Endometrial microvascular endothelial cells (primary cell): Measurements from ENCODE around the gene HEPACAM. TPM values are rescaled to one million over a fixed set of nuclear protein-coding genes. Genes with fewer than 3 reads are reported as not detected.
"Not testable (repeated sequence)": the region's sequence is repeated elsewhere in the genome, so short reads cannot be mapped to it uniquely, and the experiment has no call there.

ENCODE experiments used
- in situ Hi-C: cut with HindIII; loops from 2 replicates; pipeline ENCODE4 v1.10.0; 2017; ENCODE audit warnings: low sequenced_read_pairs, low pct_unique_long_range_greater_than_20kb; ENCODE audit errors: inconsistent ontology term
- total RNA-seq: library from RNA; depleted of rRNA; stranded (reverse); fragments of >200 nt; gene quantifications from one replicate; pipeline ENCODE4 v1.2.3, GENCODE V29; 2015; ENCODE audit errors: inconsistent ontology term

HEPACAM gene, protein sequence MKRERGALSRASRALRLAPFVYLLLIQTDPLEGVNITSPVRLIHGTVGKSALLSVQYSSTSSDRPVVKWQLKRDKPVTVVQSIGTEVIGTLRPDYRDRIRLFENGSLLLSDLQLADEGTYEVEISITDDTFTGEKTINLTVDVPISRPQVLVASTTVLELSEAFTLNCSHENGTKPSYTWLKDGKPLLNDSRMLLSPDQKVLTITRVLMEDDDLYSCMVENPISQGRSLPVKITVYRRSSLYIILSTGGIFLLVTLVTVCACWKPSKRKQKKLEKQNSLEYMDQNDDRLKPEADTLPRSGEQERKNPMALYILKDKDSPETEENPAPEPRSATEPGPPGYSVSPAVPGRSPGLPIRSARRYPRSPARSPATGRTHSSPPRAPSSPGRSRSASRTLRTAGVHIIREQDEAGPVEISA
- total RNA-seq, result not detected

- in situ Hi-C loops, result no loop called here
These were observed at the start of gene HEPACAM for GRCh38 chr11:124935548-124936514. HEPACAM (minus strand) TSS chr11:124936047; CDS start chr11:124936006, 41 bp downstream.

DNA sequence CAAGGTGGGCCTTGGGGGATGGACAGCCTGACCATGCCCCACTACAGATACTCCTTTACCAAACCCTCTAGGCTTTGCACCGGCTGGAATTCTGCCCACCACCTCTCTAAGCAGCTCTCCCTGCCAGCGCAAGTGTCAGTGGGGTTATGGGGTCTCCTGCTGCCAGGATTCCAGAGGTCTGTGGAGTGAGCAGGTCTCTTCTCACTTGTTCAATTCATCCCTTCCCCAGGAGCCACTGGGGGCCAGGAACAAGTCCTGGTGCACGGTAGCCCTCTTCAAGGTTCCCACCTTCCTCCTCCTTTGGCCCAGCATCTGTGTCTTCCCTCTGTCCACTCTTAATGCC, 48.6 kb upstream of the HEPACAM start:
- in situ Hi-C loops, result no loop called here

GRCh38 chr11:124983674-124984511, 48.0 kb upstream of the HEPACAM start:
- in situ Hi-C loops, result no loop called here

- in situ Hi-C loops, result no loop called here
These were observed 46.2 kb upstream of the HEPACAM start for GRCh38 chr11:124982043-124982442.

- in situ Hi-C loops, result no loop called here
These were observed 42.5 kb upstream of the HEPACAM start for GRCh38 chr11:124978316-124978715.

DNA sequence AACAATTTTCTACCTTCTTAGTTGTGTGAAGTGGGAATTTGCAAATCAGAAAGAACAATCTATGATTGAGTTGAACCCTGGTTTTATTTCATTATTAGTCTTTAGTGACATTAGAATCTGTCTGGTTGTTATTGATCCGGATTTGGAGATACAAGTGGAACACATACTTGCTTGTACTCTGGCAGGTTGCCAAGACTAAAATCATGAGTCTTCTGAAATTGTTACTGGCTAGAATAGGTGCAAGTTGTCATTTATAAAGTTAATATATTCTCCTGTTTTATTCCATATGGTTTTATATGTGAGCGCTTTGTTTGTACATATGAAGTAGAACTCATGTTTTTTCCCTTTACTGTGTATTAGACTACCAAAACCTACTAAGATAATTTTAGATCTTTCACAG, 41.2 kb upstream of the HEPACAM start:
- in situ Hi-C loops, result no loop called here

GRCh38 chr11:124976531-124976930, 40.7 kb upstream of the HEPACAM start:
- in situ Hi-C loops, result no loop called here

GRCh38 chr11:124971810-124972209, 36.0 kb upstream of the HEPACAM start:
- in situ Hi-C loops, result no loop called here

- in situ Hi-C loops, result no loop called here
These were observed 35.1 kb upstream of the HEPACAM start for GRCh38 chr11:124970925-124971324.

- in situ Hi-C loops, result not testable (repeated sequence)
These were observed 32.4 kb upstream of the HEPACAM start for GRCh38 chr11:124968197-124968596.

DNA sequence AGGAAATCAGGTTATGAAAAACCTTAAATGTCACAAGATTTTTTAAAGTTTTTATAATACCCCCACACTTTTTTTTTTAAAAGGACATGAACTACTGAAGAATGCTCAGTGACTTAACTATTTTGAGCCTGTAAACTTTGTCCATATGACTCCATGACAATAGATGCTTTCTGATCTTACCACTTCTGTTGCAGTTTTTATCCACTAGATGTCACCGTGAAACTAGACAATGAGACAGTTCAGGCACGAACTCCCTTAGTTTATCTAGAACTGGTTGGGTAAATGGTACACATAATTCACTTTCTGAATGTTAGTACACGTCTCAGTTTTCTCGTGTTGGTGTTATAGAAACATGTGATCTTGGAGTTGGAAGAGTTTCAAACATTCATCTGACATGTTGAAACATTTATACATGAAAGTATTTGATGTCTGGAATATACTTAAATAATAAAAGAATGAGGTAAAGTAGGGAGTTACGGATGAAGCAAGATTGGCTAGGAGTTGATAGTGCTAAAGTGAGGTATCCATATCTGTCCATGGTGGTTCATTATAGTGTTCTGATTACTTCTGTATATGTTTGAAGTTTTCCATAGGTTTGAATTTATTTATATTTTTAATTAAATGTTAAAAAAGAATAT, 26.2 kb upstream of the HEPACAM start:
- in situ Hi-C loops, result no loop called here

DNA sequence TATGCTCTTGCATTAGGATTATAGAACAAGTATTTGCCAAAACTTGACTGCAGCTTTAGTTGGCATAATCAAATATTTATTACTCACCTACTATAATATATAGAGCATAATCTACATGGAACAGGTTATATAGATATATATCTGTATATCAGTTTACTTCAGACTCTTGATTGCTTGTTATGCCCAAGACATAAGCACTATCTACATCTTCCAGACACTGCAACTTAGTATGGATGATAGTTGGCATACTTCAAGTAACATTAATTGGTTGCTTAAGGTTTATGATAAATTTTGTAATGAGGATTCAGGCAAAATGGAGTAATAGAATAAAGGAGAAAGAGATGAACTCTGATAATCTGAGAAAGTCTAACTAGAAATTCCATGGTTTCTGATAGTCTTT, 19.2 kb upstream of the HEPACAM start:
- in situ Hi-C loops, result no loop called here

- in situ Hi-C loops, result no loop called here
These were observed 18.7 kb upstream of the HEPACAM start for GRCh38 chr11:124954590-124954955.

GRCh38 chr11:124953753-124954589, 18.1 kb upstream of the HEPACAM start, which contains the start of gene CCDC15:
CCDC15 (plus strand) TSS chr11:124954202; CDS start chr11:124954733, 531 bp downstream.
- in situ Hi-C loops, result no loop called here

GRCh38 chr11:124951341-124951740, 15.5 kb upstream of the HEPACAM start:
- in situ Hi-C loops, result no loop called here

DNA sequence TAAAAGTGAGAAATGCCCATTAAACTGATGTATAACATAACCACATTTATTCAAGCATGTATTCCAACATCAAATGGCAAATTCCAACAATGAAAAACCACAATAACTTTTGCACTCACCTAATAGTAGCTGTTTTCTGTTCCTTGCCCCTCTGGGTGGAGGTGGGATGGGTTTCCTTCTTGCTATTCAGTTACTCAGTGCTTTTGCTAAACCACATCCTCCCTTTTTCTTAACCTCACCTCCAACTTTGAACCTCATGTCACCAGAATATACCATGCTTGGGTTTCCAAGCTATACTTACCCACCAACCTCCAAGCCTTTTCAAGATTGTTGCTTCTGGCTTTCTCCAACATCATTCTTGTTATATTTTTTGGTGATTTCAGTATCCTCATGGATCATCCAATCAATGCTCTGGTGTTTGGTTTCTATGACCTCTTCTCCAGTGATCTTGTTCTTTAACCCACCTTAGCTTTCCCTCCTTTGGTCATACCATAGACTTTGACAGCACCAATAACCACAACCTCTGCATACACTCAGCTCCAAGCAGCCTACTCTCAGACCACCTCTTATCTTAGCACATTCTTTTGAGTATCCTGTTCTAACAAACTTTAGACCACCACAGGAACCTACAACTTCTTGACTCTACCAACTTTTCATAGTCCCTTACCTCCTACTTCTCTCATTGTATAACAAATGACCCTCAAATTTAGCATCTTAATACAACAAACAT, 14.9 kb upstream of the HEPACAM start:
- in situ Hi-C loops, result no loop called here

- in situ Hi-C loops, result no loop called here
These were observed 10.9 kb upstream of the HEPACAM start for GRCh38 chr11:124946735-124947141.
